Spleen (tissue), 7 donors: Measurements from ENCODE around the gene DDX17.
A peak's percentile ranks its signal among the peaks of the same experiment; 100 is the strongest.

Experiments
- CTCF ChIP-seq, 11 experiments: fragments of 200-600 bp in 7 of 11; fragments of 450-650 bp in 4 of 11; sonication (generic) in 4 of 11; IDR thresholded peaks in 8 of 11; conservative IDR thresholded peaks in 3 of 11; 1 replicate in 7 of 11; 2 replicates in 4 of 11; pipeline versions ENCODE4 v1.4.0 to v1.8.0; 2016 to 2021; ENCODE audit warnings: antibody characterized with exemption in 11 of 11, inconsistent platforms in 4 of 11, mild to moderate bottlenecking in 1 of 11
- POLR2A ChIP-seq, 3 donors: fragments of 450-650 bp; IDR thresholded peaks; one replicate each; pipeline ENCODE4 v1.5.1; 2017; ENCODE audit warnings: antibody characterized with exemption in 3 of 3, mild to moderate bottlenecking in 1 of 3
- POLR2AphosphoS5 ChIP-seq, 3 donors: sonication (generic); formaldehyde crosslinking; IDR thresholded peaks; one replicate each; pipeline ENCODE4 v1.5.1; 2017; ENCODE audit warnings: antibody characterized with exemption in 3 of 3
- donor health status: DM: no; HTN: no; CAD: no; lungs with moderate emphysema.
- donor health status: DM: no; HTN: no; CAD: no.
- donor health status: DM: no; HTN: no; CAD: no.

- TF ChIP-seq POLR2AphosphoS5 (IDR thresholded peaks at IDR 0.05): peak; percentile 69 to 70 (median 70)
- no peak for TF ChIP-seq CTCF (IDR thresholded peaks at IDR 0.05 in 8 of 11, conservative IDR thresholded peaks at IDR 0.05 in 3 of 11)
- peak in 1 of 3 donors; percentile 2 for TF ChIP-seq POLR2A (IDR thresholded peaks at IDR 0.05)
Measured at GRCh38 chr22:38504731-38505540, 1.2 kb downstream of the DDX17 start.
